GM12872 (cell line): ENCODE data around the gene CAMK2D.
A peak's percentile ranks its signal among the peaks of the same experiment; 100 is the strongest.

ENCODE experiments used
- TF ChIP-seq, protein P1 (sequence below): IDR thresholded peaks from 3 replicates; pipeline ENCODE4 v1.5.1; 2011; ENCODE audit warnings: low read depth, mild to moderate bottlenecking, low read length, moderate library complexity; ENCODE audit not compliant: insufficient read depth

Gene CAMK2D

DNA sequence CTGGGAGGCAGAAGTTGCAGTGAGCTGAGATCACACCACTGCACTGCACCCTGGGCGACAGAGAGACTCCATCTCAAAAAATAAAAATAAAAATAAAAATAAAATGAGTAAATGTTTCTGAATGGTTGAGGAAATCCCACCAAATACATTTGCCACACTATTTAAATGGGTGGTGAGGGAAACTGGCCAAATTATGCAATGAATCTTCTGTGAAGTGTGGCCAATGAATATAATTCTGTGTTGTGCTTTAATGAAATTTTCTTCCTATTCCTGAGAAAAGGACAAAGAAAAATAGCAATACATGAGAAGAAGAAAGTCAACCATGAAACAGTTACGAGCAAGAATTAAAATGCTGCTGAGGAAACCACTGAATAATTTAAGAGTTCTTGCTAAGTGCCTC is 69.9 kb downstream of the CAMK2D start:
- TF ChIP-seq, protein P1, sequence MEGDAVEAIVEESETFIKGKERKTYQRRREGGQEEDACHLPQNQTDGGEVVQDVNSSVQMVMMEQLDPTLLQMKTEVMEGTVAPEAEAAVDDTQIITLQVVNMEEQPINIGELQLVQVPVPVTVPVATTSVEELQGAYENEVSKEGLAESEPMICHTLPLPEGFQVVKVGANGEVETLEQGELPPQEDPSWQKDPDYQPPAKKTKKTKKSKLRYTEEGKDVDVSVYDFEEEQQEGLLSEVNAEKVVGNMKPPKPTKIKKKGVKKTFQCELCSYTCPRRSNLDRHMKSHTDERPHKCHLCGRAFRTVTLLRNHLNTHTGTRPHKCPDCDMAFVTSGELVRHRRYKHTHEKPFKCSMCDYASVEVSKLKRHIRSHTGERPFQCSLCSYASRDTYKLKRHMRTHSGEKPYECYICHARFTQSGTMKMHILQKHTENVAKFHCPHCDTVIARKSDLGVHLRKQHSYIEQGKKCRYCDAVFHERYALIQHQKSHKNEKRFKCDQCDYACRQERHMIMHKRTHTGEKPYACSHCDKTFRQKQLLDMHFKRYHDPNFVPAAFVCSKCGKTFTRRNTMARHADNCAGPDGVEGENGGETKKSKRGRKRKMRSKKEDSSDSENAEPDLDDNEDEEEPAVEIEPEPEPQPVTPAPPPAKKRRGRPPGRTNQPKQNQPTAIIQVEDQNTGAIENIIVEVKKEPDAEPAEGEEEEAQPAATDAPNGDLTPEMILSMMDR: no peak

DNA sequence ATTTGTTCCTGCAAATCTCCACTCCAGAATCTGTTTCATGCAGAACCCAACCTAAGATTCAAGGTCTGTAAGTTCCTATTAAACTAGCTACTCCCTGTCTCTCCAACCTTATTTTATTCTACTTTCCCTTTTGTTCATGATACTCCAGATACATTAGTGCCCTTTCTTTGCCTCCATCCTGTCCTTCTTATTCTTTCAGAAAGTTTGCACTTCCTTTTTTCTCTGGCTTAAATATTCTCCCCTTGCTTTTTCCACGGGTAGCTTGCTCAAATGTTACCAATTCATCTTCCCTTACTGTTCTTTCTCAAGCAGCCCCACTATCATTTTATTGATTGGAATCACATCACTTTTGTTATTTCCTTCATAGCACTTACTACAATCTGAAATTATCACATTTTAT is 72.1 kb downstream of the CAMK2D start:
- TF ChIP-seq, protein P1: no peak

DNA sequence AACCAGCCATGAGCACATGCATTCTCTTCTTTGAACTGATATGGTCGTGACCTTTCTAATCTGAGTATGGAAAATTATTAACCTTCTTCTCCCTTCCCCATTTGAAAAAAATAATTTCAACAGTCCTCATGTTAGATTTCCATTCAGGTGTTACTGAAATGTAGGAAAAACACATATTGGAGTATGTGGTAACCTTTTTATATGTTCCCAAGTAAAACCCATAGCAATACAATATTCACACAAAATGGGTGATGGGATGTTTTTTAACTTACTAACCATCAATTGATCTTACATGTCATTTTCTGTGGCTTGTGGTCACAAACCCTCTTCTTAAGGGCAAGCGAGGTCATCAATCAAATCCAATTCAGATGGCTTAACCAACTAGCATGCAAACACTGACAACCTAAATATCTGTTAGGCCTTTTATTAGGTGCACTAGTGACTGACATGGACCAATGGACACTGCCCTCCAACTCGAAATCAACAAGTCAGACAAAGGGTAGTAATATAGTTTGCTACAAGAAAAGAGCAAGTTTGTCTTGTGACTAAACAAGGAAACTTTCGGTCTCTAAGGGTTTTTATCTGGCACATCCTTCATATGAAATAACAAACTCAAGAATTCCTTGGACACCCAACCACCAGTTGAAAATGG is 74.3 kb downstream of the CAMK2D start:
- TF ChIP-seq, protein P1: no peak

DNA sequence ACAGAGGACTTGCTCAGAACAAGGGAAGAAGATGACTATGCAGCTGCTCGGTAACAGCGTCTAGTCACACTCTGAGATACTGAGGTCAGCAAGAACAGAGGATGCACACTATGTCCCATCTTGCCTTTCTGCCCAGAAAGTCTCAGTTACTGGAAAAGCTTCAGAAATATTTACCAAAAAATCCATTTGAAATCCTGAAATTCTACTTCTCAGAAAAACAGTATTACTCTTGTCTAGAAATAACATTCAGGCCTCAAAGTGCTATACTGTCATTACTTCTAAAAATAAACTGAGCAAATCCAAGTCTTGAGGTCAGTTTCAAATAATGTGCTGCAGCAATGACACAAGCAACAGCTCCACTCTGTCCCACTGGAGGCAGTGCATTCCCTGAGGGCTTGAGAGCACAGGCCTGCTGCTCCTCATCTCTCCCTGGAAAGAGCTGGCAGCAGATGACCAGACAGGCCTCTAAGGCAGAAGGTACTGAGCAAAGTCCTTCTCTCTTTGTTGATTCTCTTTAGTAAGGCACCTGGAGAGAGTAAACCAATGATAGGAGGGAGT is 76.9 kb downstream of the CAMK2D start:
- TF ChIP-seq, protein P1: 0 out of 3 replicates have a peak, but pooled peaks have one; percentile 13

DNA sequence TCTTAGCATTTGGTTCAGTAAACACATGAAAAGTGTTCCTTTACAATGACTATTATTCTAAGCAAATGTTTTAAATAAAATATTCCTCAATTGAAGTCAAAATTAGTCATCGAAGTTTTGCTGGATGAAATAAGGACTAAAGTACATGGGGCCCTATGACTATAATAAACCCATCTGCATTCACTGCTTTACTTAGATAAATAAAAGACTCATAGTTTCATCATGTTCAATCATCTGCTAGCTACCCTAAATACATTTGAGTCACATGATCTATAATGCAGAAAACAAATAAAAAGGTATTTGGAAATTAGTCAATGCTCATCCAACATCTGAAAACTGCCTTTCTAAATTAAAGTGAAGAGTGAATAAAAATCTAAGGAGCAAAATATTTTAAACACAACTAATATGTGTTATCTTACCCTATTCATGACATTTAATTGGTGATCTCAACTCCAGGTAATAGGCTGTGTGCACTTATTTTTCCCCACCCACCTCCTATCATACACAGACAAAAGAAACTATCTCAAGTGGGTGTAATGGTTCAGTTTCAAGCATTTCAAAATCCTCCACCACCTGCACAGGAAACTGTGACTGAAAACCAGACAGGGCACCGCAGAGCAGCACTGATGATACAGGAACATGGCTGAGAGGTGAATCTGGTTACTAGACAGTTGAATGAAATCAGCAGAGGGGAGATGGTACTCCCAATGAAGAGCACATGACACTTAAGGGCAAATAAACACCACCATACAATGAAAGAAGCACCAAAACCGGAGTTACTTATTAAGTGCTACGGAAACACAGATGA is 78.6 kb downstream of the CAMK2D start:
- TF ChIP-seq, protein P1: no peak

DNA sequence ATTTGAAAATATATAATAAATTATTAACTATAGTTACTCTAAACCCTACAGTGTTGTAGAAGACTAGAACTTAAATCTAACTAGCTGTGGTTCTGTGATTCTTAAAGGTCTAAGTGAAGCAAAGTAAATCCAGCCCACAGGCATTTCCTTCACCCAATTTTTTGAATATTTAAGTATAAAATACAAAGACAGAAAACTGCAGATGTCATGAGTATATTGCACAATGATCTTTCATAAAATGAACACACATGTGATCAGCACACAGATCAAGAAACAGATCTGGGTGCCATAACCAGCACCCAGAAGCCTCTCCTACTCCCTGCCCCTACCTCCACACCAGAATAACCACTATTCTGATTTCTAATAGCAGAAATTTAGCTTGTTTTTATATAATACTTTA is 82.9 kb downstream of the CAMK2D start:
- TF ChIP-seq, protein P1: no peak

DNA sequence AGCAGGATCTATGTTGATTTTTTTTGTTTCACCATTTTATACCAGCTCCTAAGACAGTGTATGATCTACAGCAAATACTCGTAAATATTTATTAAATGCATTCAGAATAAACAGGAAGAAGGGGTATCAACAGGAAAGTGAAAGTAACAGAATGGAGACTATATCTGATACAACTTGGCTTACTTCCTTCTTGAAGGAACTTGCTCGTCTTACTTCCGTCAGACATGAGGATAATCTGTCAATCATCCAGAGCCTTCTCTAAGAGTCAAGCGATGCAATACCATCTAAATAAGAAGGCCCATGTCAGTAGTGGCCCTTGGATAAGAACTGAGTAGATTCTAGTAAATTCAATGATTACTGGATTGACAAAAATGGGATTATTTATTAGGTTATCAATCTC is 84.2 kb downstream of the CAMK2D start:
- TF ChIP-seq, protein P1: no peak
